Fibroblast of lung (primary cell): ENCODE results near the gene SLC25A43.

Source experiments
- EZH2 ChIP-seq: IDR thresholded peaks from 2 replicates; pipeline ENCODE4 v1.5.1; 2012; ENCODE audit warnings: low read length, control low read depth, mild to moderate bottlenecking; ENCODE audit errors: missing control alignments
- TF ChIP-seq, protein P1 (sequence below), 2 donors: IDR thresholded peaks in 1 of 2; conservative IDR thresholded peaks in 1 of 2; 1 replicate in 1 of 2; 2 replicates in 1 of 2; pipeline ENCODE4 v1.5.1; 2011 to 2012; ENCODE audit warnings: low read length in 2 of 2, control low read depth in 1 of 2, inconsistent platforms in 1 of 2, low read depth in 1 of 2, mild to moderate bottlenecking in 1 of 2

DNA sequence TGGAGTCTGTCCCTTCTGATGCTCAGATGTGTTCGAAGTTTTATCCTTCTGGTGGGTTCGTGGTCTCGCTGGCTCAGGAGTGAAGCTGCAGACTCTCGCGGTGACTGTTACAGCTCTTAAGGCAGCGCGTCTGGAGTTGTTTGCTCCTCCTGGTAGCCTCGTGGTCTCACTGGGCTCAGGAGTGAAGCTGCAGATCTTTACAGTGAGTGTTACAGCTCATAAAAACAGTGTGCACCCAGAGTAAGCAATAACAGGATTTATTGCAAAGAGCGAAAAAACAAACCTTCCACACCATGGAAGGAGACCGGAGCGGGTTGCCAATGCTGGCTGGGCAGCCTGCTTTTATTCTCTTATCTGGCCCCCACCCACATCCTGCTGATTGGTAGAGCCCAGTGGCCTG, 87.6 kb downstream of the SLC25A43 start:
- TF ChIP-seq, protein P1, sequence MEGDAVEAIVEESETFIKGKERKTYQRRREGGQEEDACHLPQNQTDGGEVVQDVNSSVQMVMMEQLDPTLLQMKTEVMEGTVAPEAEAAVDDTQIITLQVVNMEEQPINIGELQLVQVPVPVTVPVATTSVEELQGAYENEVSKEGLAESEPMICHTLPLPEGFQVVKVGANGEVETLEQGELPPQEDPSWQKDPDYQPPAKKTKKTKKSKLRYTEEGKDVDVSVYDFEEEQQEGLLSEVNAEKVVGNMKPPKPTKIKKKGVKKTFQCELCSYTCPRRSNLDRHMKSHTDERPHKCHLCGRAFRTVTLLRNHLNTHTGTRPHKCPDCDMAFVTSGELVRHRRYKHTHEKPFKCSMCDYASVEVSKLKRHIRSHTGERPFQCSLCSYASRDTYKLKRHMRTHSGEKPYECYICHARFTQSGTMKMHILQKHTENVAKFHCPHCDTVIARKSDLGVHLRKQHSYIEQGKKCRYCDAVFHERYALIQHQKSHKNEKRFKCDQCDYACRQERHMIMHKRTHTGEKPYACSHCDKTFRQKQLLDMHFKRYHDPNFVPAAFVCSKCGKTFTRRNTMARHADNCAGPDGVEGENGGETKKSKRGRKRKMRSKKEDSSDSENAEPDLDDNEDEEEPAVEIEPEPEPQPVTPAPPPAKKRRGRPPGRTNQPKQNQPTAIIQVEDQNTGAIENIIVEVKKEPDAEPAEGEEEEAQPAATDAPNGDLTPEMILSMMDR (conservative IDR thresholded peaks at IDR 0.05 in 1 of 2, IDR thresholded peaks at IDR 0.05 in 1 of 2; ENCODE audit: low read depth in 1 of 2, low read length in 2 of 2), result no peak
- no peak for TF ChIP-seq EZH2
